ENCODE results near the gene C1orf232. TPM values are rescaled to one million over a fixed set of nuclear protein-coding genes. Genes with fewer than 3 reads are reported as not detected.
A peak's percentile ranks its signal among the peaks of the same experiment; 100 is the strongest.

Gene C1orf232
- total and polyA plus RNA-seq, 2 of the 8 experiments (the other 6 are each of a cell fraction or from before 2014, with no cell fraction given) = not detected

DNA sequence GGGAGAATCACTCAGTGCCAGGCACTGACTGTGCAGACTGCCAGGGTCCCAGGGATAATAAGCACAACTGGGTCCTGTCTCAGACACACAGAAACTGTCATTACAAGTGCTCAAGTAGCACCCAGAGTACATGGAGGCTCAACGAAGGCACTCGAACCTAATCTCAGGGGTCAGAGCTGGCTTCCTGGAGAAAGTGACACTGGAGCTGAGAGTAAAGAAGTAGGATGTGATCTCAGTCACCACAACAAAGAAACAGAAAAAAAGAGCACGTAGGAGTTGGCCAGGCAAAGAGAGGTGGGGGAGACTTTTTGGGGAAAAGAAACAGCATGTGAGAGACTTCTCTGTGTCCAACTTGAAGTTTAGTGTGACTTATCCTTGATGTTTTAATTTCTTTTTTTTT lies 23.0 kb upstream of the C1orf232 start:
- Histone ChIP-seq H2BK20ac (ENCODE audit: low read length) (no peak overlapping the region), H3K23ac (ENCODE audit: insufficient read length) (no peak overlapping the region), H3K36me3 (ENCODE audit: control insufficient read depth in 2 of 4, insufficient read depth in 4 of 4, low read length in 3 of 4) (0 out of 8 replicates have a peak, but pooled peaks cover 0 to 6% (median 0%) of the 10 kb centered on the region in 4 experiments), H4K20me1 (replicated peaks in 1 of 2; ENCODE audit: control insufficient read depth in 1 of 2, insufficient read depth in 2 of 2, low read length in 2 of 2) (no peaks in the 10 kb centered on the region), H3K79me2 (ENCODE audit: control insufficient read depth in 1 of 2, insufficient read depth in 2 of 2, low read length in 2 of 2) (no peaks in the 10 kb centered on the region), H2BK120ac (replicated peaks; ENCODE audit: low read depth, low read length) (no peak overlapping the region), H3K23me2 (ENCODE audit: low read depth, low read length) (no peaks in the 10 kb centered on the region; the same call in 1 of the 2 replicates), H4K91ac (replicated peaks; ENCODE audit: insufficient read length, low read length) (no peak overlapping the region), H3K27me3 (replicated peaks in 1 of 4; ENCODE audit: control insufficient read depth in 3 of 4, extremely low read depth in 1 of 4, insufficient read depth in 3 of 4, low read length in 3 of 4) (no peaks in the 10 kb centered on the region), H3K9me3 (ENCODE audit: insufficient read depth in 2 of 2, low read depth in 1 of 2, low read length in 1 of 2) (no peaks in the 10 kb centered on the region), H3K56ac (replicated peaks; ENCODE audit: insufficient read length, low read depth, low read length) (no peak overlapping the region), H3K4me3 (ENCODE audit: extremely low read depth in 1 of 4, insufficient read depth in 2 of 4, low read depth in 3 of 4, low read length in 4 of 4) (no peak overlapping the region), H2AFZ (ENCODE audit: low read length) (no peak overlapping the region), H3K4me1 (replicated peaks in 1 of 4; ENCODE audit: control insufficient read depth in 3 of 4, insufficient read depth in 4 of 4, low read length in 3 of 4) (peaks cover 0 to 7% (median 2%) of the 10 kb centered on the region in 4 experiments; a peak in 3 of 7 replicates), H3K9ac (replicated peaks in 1 of 4; ENCODE audit: extremely low read depth in 1 of 4, low read depth in 3 of 4, low read length in 3 of 4) (no peak overlapping the region), H3K27ac (ENCODE audit: low read depth, low read length) (no peak overlapping the region), H3K4me2 (ENCODE audit: insufficient read depth in 1 of 2, low read depth in 2 of 2, low read length in 2 of 2) (no peak overlapping the region), H3K79me1 (ENCODE audit: low read depth, low read length) (no peaks in the 10 kb centered on the region), H4K8ac (ENCODE audit: extremely low read depth, insufficient read depth, low read length) (no peak overlapping the region), H4K5ac (ENCODE audit: insufficient read length, low read depth, low read length) (no peak overlapping the region), H2AK5ac (ENCODE audit: low read depth, low read length) (no peak overlapping the region), H3K4ac (replicated peaks; ENCODE audit: insufficient read length, low read depth, low read length) (peak overlapping the region; percentile 44), H3K18ac (ENCODE audit: extremely low read depth, low read length) (no peak overlapping the region), H2BK15ac (ENCODE audit: low read length) (no peak overlapping the region; the same call in 1 of the 2 replicates), H2BK5ac (ENCODE audit: low read depth, low read length) (0 out of 2 replicates have a peak overlapping the region, but pooled peaks have one; percentile 18), H2BK12ac (ENCODE audit: low read depth, low read length) (no peak overlapping the region), H3K14ac (ENCODE audit: insufficient read length) (no peak overlapping the region)
- ChIA-PET POLR2A (ENCODE audit: partially characterized antibody) (interaction anchor here (0.6 to 3.2 kb wide), 3 partner anchors 13 to 88 kb away, joined by 3 to 22 read pairs (median 4); partner anchors contain the start of genes CEP85, CNKSR1 and SH3BGRL3), CTCF (ENCODE audit: partially characterized antibody) (interaction anchor here (0.6 to 12.6 kb wide), 9 partner anchors 12 to 345 kb away, joined by 3 to 159 read pairs (median 9); partner anchors contain the start of genes C1orf232, CEP85, CNKSR1 and ZNF593)
- 82% methylated on average over 3 of the region's 3 CpGs; no CpG with 5 or more reads in 1 of the 2 experiments for WGBS, 2 experiments (ENCODE audit: extremely low coverage in 1 of 2, insufficient coverage in 1 of 2, insufficient read length in 1 of 2, insufficient replicate concordance in 2 of 2, low coverage in 1 of 2, low lambda C conversion rate in 2 of 2, missing lambda C conversion rate in 1 of 2)
- DNase-seq (ENCODE audit: low read depth in 1 of 2, low spot score in 2 of 2) = no peak
- FAIRE-seq = no peak
- TF ChIP-seq CBX8 (IDR thresholded peaks at IDR 0.05; ENCODE audit: borderline replicate concordance, low read depth, low read length) (no peak), POU5F1 (IDR thresholded peaks at IDR 0.05; ENCODE audit: low read depth, low read length) (no peak), RBBP5 (IDR thresholded peaks at IDR 0.05; ENCODE audit: borderline replicate concordance, low read depth, low read length) (no peak)
- TF ChIP-seq, protein P1, sequence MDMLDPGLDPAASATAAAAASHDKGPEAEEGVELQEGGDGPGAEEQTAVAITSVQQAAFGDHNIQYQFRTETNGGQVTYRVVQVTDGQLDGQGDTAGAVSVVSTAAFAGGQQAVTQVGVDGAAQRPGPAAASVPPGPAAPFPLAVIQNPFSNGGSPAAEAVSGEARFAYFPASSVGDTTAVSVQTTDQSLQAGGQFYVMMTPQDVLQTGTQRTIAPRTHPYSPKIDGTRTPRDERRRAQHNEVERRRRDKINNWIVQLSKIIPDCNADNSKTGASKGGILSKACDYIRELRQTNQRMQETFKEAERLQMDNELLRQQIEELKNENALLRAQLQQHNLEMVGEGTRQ (IDR thresholded peaks at IDR 0.05; ENCODE audit: low read length) = no peak
- TF ChIP-seq, protein P2, sequence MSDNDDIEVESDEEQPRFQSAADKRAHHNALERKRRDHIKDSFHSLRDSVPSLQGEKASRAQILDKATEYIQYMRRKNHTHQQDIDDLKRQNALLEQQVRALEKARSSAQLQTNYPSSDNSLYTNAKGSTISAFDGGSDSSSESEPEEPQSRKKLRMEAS (IDR thresholded peaks at IDR 0.05) = no peak

Measured in H1 (cell line).